Immature natural killer cell (primary cell): Measurements from ENCODE around the gene CEP250. TPM values are rescaled to one million over a fixed set of nuclear protein-coding genes. Genes with fewer than 3 reads are reported as not detected.

ENCODE experiments used
- DNase-seq, 3 donors: peaks; one replicate each; pipeline ENCODE4 v3.0.0; 2022; ENCODE audit warnings: mixed read lengths in 1 of 3
- H3K27ac Mint-ChIP-seq, 6 donors: one replicate each; pipeline ENCODE4 v1.8.0; 2020; ENCODE audit warnings: mixed read lengths in 6 of 6, mild to moderate bottlenecking in 5 of 6, inconsistent platforms in 4 of 6, moderate library complexity in 3 of 6
- H3K27me3 Mint-ChIP-seq, 3 donors: one replicate each; pipeline ENCODE4 v1.8.0; 2020 to 2021; ENCODE audit warnings: low read depth in 3 of 3, mild to moderate bottlenecking in 3 of 3, mixed read lengths in 3 of 3, moderate library complexity in 3 of 3, inconsistent platforms in 1 of 3
- H3K36me3 Mint-ChIP-seq, 3 donors: one replicate each; pipeline ENCODE4 v1.8.0; 2020; ENCODE audit warnings: mixed read lengths in 3 of 3, inconsistent platforms in 2 of 3, mild to moderate bottlenecking in 2 of 3
- H3K4me1 Mint-ChIP-seq, 2 donors: one replicate each; pipeline ENCODE4 v1.8.0; 2020; ENCODE audit warnings: inconsistent platforms in 2 of 2, mild to moderate bottlenecking in 2 of 2, mixed read lengths in 2 of 2, moderate library complexity in 1 of 2
- H3K4me3 Mint-ChIP-seq, 5 donors: one replicate each; pipeline ENCODE4 v1.8.0; 2020; ENCODE audit warnings: mild to moderate bottlenecking in 5 of 5, mixed read lengths in 5 of 5, inconsistent platforms in 3 of 5, moderate library complexity in 3 of 5
- H3K9me3 Mint-ChIP-seq, 6 donors: one replicate each; pipeline ENCODE4 v1.8.0; 2020; ENCODE audit warnings: mild to moderate bottlenecking in 6 of 6, mixed read lengths in 6 of 6, inconsistent platforms in 4 of 6, moderate library complexity in 3 of 6
- polyA plus RNA-seq, 3 donors: library from polyadenylated mRNA; unstranded; fragments of 300-500 nt; fragmentation: Illumina TruSeq; gene quantifications; one replicate each; pipeline ENCODE4 v1.2.3, GENCODE V29; 2021

Gene CEP250
- polyA plus RNA-seq, 3 donors from 2014 or later = 2.5 to 22.4 (median 4.4) TPM

DNA sequence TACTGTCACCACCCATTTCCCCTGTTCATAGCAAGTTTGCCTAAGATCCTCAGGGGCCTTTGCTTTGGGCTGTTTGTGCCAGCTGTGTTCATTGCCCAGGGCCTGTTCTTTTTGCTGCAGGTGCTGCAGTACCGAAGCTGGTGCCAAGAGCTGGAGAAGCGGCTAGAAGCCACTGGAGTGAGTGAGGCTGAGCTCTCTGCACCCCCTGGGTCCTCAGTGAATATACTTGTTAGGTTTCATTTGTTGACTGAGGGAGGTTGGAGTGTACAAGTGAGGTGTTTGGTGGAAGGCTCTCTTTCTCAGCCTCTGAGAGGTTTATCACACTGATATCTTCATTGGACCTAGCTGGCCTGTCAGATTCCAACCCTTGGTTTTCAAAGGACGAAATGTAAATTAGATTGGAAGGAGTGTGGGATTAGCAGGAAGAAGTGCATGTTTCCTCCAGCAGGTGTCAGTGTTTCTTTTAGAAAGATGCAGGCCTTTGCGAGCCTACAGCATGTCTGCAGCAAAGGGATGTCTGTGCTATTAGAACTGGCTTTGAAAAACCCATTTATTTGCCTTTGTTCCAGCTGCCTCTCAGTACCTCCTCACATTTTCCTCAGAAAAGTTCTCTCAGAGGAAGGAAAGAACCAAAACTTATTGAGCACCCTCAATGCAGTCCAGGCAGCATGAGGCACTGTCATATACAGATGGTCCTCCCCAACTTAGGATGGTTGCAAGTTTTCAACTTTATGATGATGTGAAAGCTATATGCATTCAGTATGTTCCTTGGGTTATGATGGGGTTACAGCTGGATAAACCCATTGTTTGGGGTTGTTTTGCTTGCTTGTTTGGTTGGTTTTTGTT, 8.3 kb downstream of the CEP250 start:
- peaks cover 0 to 3% (median 0%) of the 10 kb centered on the region in 3 donors for H3K36me3 Mint-ChIP-seq
- peak overlapping the region in 1 of 6 donors; percentile 17 for H3K27ac Mint-ChIP-seq
- peak; percentile 56 to 70 (median 61) for DNase-seq
- H3K4me1 Mint-ChIP-seq = peaks cover 0 to 6% of the 10 kb centered on the region in 2 donors
- H3K9me3 Mint-ChIP-seq = no peaks in the 10 kb centered on the region
- H3K27me3 Mint-ChIP-seq = peaks cover 0 to 1% (median 0%) of the 10 kb centered on the region in 3 donors
- H3K4me3 Mint-ChIP-seq = no peak overlapping the region

DNA sequence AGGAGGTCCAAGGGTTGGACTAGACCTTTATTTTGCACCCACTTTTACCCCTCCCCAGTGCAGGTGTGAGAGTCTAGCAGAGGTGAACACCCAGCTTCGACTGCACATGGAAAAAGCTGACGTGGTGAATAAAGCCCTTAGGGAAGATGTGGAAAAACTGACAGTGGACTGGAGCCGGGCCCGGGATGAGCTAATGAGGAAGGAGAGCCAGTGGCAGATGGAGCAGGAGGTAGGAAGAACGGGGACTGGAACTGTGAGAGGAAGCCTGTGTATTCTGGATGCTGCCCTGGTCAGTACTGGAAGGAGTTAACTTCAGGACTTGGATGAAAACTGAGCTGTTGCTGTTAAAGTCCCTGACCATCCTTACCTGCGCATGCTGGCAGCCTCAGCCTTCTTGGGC, 10.6 kb downstream of the CEP250 start:
- Mint-ChIP-seq H3K9me3 (no peaks in the 10 kb centered on the region), H3K4me3 (no peak overlapping the region), H3K27me3 (peaks cover 0 to 1% (median 0%) of the 10 kb centered on the region in 3 donors), H3K36me3 (no peaks in the 10 kb centered on the region), H3K4me1 (peaks cover 0 to 6% of the 10 kb centered on the region in 2 donors), H3K27ac (no peak overlapping the region)
- DNase-seq = no peak

GRCh38 chr20:35466856-35467255, 11.5 kb downstream of the CEP250 start:
- no peak for DNase-seq
- Mint-ChIP-seq H3K4me1 (peaks cover 0 to 6% of the 10 kb centered on the region in 2 donors), H3K27me3 (peaks cover 0 to 1% (median 0%) of the 10 kb centered on the region in 3 donors), H3K27ac (no peak overlapping the region), H3K36me3 (no peaks in the 10 kb centered on the region), H3K4me3 (no peak overlapping the region), H3K9me3 (no peaks in the 10 kb centered on the region)

GRCh38 chr20:35467339-35468224, 12.2 kb downstream of the CEP250 start:
- Mint-ChIP-seq H3K4me1 (peaks cover 0 to 6% of the 10 kb centered on the region in 2 donors), H3K27ac (peak overlapping the region in 2 of 6 donors; percentile 24 to 40), H3K4me3 (no peak overlapping the region), H3K36me3 (no peaks in the 10 kb centered on the region), H3K9me3 (no peaks in the 10 kb centered on the region), H3K27me3 (peaks cover 0 to 1% (median 0%) of the 10 kb centered on the region in 3 donors)
- no peak for DNase-seq

DNA sequence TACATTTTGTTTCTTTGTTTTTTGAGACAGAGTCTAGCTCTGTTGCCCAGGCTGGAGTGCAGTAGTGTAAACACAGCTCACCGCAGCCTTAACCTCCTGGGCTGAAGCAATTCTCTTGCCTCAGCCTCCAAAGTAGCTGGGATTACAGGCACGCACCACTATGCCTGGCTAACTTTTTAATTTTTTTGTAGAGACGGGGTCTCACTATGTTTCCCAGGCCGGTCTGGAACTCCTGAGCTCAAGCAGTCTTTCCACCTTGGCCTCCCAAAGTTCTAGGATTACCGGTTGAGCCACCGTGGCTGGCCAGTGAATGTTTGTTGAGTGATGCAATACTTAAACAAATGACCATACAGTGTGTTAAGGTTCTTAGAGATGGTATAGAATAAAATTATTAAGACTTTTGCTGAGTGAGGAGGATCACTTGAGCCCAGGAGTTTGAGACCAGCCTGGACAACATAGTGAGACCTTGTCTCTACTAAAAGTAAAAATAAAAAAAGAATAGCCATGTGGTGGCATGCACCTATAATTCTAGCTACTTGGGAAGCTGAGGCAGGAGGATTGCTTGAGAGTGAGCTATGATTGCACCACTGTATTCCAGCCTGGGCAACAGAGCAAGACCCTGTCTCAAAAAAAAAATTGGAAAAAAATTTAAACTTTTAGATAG, 13.4 kb downstream of the CEP250 start:
- no peak for DNase-seq
- Mint-ChIP-seq H3K27ac (no peak overlapping the region), H3K9me3 (no peaks in the 10 kb centered on the region), H3K27me3 (peaks cover 0 to 1% (median 0%) of the 10 kb centered on the region in 3 donors), H3K36me3 (no peaks in the 10 kb centered on the region), H3K4me3 (no peak overlapping the region), H3K4me1 (peaks cover 0 to 1% of the 10 kb centered on the region in 2 donors)

GRCh38 chr20:35472209-35472608, 16.8 kb downstream of the CEP250 start:
- Mint-ChIP-seq H3K4me1 (no peaks in the 10 kb centered on the region), H3K9me3 (no peaks in the 10 kb centered on the region), H3K4me3 (no peak overlapping the region), H3K36me3 (no peaks in the 10 kb centered on the region), H3K27me3 (no peaks in the 10 kb centered on the region), H3K27ac (peak overlapping the region in 5 of 6 donors; percentile 2 to 80 (median 47))
- DNase-seq = no peak

DNA sequence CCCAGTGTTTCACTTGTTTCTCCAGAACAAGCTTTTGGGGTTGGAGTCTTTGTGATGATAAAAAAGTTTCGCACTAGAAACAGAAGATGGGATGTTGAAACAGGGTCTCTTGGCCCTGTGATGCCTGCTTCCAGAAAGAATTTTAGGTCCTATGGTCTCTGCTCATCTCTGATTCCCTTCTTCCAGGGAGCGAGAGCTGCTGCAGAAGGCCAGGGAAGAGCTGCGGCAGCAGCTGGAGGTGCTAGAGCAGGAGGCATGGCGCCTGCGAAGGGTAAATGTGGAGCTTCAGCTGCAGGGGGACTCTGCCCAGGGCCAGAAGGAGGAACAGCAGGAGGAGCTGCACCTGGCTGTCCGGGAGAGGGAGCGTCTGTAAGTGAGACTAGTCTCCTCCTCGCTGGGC, 18.3 kb downstream of the CEP250 start:
- peaks cover 0 to 5% (median 0%) of the 10 kb centered on the region in 3 donors for H3K36me3 Mint-ChIP-seq
- no peak overlapping the region for H3K27ac Mint-ChIP-seq
- no peak for DNase-seq
- no peak overlapping the region for H3K4me3 Mint-ChIP-seq
- no peaks in the 10 kb centered on the region for H3K9me3 Mint-ChIP-seq
- H3K4me1 Mint-ChIP-seq = peaks cover 0 to 3% of the 10 kb centered on the region in 2 donors
- no peaks in the 10 kb centered on the region for H3K27me3 Mint-ChIP-seq

DNA sequence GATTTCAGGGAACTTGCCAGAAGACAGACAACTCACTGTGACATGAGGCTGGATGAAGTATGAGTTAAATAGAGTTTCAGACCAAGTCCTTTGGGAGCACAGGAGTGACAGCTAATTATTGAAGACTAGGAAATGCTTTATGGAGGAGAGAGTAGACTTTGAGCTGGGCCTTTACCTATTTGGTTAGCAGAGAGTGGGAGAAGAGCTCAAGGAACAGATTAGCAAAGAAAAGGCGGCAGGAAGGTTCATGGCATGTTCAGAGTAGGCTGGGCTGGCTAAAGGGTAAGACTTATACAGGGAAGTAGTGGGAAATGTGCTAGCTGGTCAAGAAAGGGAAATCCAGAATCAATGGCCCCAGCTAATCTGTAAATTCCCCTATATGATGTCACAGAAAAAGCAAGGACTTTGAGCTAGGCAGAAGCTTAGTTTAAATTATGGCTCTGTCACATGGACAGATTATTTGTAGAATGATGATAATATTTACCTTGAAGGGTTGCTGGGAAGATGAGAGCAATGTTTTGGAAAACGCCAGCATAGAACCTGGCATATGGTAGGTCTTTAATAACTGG, 19.0 kb downstream of the CEP250 start:
- peaks cover 2 to 10% of the 10 kb centered on the region in 2 donors for H3K4me1 Mint-ChIP-seq
- H3K4me3 Mint-ChIP-seq = no peak overlapping the region
- no peak for DNase-seq
- no peak overlapping the region for H3K27ac Mint-ChIP-seq
- H3K27me3 Mint-ChIP-seq = no peaks in the 10 kb centered on the region
- no peaks in the 10 kb centered on the region for H3K9me3 Mint-ChIP-seq
- H3K36me3 Mint-ChIP-seq = peaks cover 0 to 5% (median 0%) of the 10 kb centered on the region in 3 donors

DNA sequence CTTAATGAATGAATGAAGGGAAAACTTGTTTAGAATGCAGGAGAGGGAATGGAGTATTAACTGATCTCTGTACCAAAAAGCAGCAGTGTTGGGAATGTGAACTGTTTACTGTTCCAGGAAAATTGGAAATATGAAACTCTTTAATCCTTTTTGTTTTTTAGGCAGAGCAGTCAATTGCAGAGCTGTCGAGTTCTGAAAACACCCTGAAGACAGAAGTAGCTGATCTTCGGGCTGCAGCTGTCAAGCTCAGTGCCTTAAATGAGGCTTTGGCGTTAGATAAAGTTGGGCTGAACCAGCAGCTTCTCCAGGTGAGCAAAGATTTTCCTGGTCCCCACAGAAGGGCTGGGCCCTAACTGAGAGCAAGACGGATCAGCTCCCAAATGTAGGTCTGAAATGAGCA, 20.9 kb downstream of the CEP250 start:
- no peak for DNase-seq
- no peak overlapping the region for H3K27ac Mint-ChIP-seq
- peaks cover 8 to 21% of the 10 kb centered on the region in 2 donors for H3K4me1 Mint-ChIP-seq
- H3K4me3 Mint-ChIP-seq = no peak overlapping the region
- no peaks in the 10 kb centered on the region for H3K27me3 Mint-ChIP-seq
- peaks cover 0 to 8% (median 0%) of the 10 kb centered on the region in 3 donors for H3K36me3 Mint-ChIP-seq
- H3K9me3 Mint-ChIP-seq = no peaks in the 10 kb centered on the region

DNA sequence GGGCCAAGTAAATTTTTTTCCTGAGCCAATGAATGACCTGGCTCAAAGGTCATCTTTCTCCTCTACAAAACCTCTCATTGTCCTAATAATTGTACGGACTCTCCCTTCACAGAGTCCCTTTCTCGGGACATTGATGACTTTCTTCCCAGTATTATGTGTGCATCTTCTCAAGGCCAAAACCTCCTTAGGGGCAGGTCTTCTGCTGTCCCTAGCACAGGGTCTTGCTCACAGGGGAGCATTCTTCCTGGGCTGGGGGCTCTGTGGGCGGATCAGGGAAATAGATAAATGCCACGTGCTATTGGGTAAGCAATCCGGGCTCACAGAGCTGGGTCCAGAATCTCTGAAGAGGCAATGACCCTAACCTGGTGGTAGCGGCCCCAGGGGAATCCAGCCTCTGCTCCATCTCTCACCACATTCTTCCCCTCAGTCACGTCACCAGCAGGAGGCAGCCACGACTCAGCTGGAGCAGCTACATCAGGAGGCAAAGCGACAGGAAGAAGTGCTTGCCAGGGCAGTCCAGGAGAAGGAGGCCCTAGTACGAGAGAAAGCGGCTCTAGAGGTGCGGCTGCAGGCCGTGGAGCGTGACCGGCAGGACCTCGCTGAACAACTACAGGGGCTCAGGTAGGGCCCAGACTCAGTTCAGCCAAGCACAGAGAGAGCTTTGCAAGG, 23.5 kb downstream of the CEP250 start:
- Mint-ChIP-seq H3K27me3 (peaks cover 0 to 3% (median 0%) of the 10 kb centered on the region in 3 donors), H3K4me1 (peaks cover 11 to 27% of the 10 kb centered on the region in 2 donors), H3K27ac (peak overlapping the region in 4 of 6 donors; percentile 1 to 44 (median 14)), H3K4me3 (no peak overlapping the region), H3K9me3 (no peaks in the 10 kb centered on the region), H3K36me3 (peaks cover 0 to 14% (median 4%) of the 10 kb centered on the region in 3 donors)
- DNase-seq = peak in 1 of 3 donors; percentile 7

- Mint-ChIP-seq H3K27me3 (peaks cover 0 to 3% (median 0%) of the 10 kb centered on the region in 3 donors), H3K36me3 (peaks cover 6 to 20% (median 11%) of the 10 kb centered on the region in 3 donors), H3K4me3 (no peak overlapping the region), H3K9me3 (no peaks in the 10 kb centered on the region), H3K27ac (peak overlapping the region; percentile 12 to 74 (median 63)), H3K4me1 (peaks cover 16 to 35% of the 10 kb centered on the region in 2 donors)
- no peak for DNase-seq
Observed at GRCh38 chr20:35479798-35480197, 24.4 kb downstream of the CEP250 start.

DNA sequence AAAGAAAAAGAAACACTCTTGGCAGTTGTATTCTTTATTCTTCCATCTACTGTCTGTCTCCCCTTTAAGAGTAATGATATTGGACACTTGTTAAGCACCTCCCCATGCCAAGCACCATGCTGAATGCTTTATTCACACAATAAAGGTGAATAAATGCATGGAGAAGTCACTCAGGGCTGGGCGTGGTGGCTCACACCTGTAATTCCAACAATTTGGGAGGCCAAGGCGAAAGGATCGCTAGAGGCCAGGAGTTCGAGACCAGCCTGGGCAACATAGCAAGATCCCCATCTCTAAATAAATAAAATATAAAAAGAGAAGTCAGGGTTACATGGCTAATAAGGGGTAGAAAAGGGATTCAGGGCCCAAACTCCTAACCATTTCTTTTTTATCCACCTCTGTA, 32.1 kb downstream of the CEP250 start:
- DNase-seq = no peak
- Mint-ChIP-seq H3K36me3 (peaks cover 6 to 22% (median 15%) of the 10 kb centered on the region in 3 donors), H3K4me1 (peaks cover 57 to 75% of the 10 kb centered on the region in 2 donors), H3K9me3 (no peaks in the 10 kb centered on the region), H3K27ac (peak overlapping the region in 5 of 6 donors; percentile 78 to 89 (median 85)), H3K27me3 (peaks cover 6 to 7% (median 7%) of the 10 kb centered on the region in 3 donors), H3K4me3 (no peak overlapping the region)
